A673 (cell line): Measurements from ENCODE around the gene TNFSF8. TPM values are rescaled to one million over a fixed set of nuclear protein-coding genes. Genes with fewer than 3 reads are reported as not detected.

Experiments used
- BruUV-seq: library from RNA; stranded (reverse); fragments of 400-500 nt; replicated peaks from 2 replicates; lab custom pipeline; 2021; lab: Mats Ljungman, UMichigan
- CTCF ChIA-PET: fragments of 300-600 bp; sonication (Branson Sonifier 250); formaldehyde crosslinking; loops from one replicate; lab custom pipeline; 2022; ENCODE audit warnings: antibody characterized with exemption; lab: Charles Lee
- POLR2A ChIA-PET: fragments of 300-600 bp; sonication (Branson Sonifier 250); formaldehyde crosslinking; loops from one replicate; lab custom pipeline; 2022; ENCODE audit warnings: antibody characterized with exemption; ENCODE audit not compliant: low non-redundant PET; lab: Charles Lee
- DNase-seq: peaks from one replicate; pipeline ENCODE4 v3.0.0-alpha.2; 2015; ENCODE audit warnings: low spot score
- H3K27ac ChIP-seq: fragments of 200-600 bp; sonication (generic); 2 replicates; pipeline ENCODE4 v1.5.1; 2016; ENCODE audit warnings: mixed run types, low read depth, mild to moderate bottlenecking, mixed read lengths, antibody characterized with exemption, low read length; ENCODE audit not compliant: poor library complexity, severe bottlenecking
- H3K27me3 ChIP-seq: fragments of 200-600 bp; sonication (generic); replicated peaks from 2 replicates; pipeline ENCODE4 v1.6.1; 2017; ENCODE audit warnings: mixed run types, low read depth, mild to moderate bottlenecking, mixed read lengths, antibody characterized with exemption, low read length; ENCODE audit not compliant: insufficient read depth, poor library complexity
- H3K36me3 ChIP-seq: fragments of 200-600 bp; sonication (generic); 2 replicates; pipeline ENCODE4 v1.6.1; 2016; ENCODE audit warnings: mixed run types, mild to moderate bottlenecking, mixed read lengths, antibody characterized with exemption, low read length; ENCODE audit not compliant: insufficient read depth, poor library complexity, severe bottlenecking
- H3K4me1 ChIP-seq: fragments of 200-600 bp; sonication (generic); 2 replicates; pipeline ENCODE4 v1.6.1; 2017; ENCODE audit warnings: mixed run types, mild to moderate bottlenecking, mixed read lengths, antibody characterized with exemption, low read length; ENCODE audit not compliant: insufficient read depth, poor library complexity, severe bottlenecking
- H3K4me3 ChIP-seq: fragments of 200-600 bp; sonication (generic); 2 replicates; pipeline ENCODE4 v1.5.1; 2016; ENCODE audit warnings: low read depth, mixed run types, mild to moderate bottlenecking, mixed read lengths, low read length; ENCODE audit not compliant: poor library complexity, severe bottlenecking
- H3K9me3 ChIP-seq: fragments of 200-600 bp; sonication (generic); 2 replicates; pipeline ENCODE4 v1.6.1; 2016; ENCODE audit warnings: mixed run types, low read depth, mild to moderate bottlenecking, mixed read lengths, antibody characterized with exemption, low read length; ENCODE audit not compliant: poor library complexity, severe bottlenecking
- CTCF ChIP-seq: fragments of 300-800, 200-600 bp; sonication (generic); conservative IDR thresholded peaks from 2 replicates; pipeline ENCODE4 v1.5.1; 2017; ENCODE audit warnings: low read depth, mild to moderate bottlenecking, antibody characterized with exemption, low read length, moderate library complexity, mixed read lengths
- EZH2 ChIP-seq: fragments of 200-600 bp; sonication (generic); IDR thresholded peaks from 2 replicates; pipeline ENCODE4 v1.6.1; 2017; ENCODE audit warnings: borderline replicate concordance, low read depth, mild to moderate bottlenecking, mixed read lengths, antibody characterized with exemption, low read length; ENCODE audit not compliant: poor library complexity, severe bottlenecking
- intact Hi-C: fragments of 100-400 bp; cut with micrococcal nuclease; formaldehyde crosslinking; loops from one replicate; pipeline ENCODE4 v1.10.0; 2022; ENCODE audit not compliant: unreplicated experiment
- total RNA-seq: library from RNA; stranded (reverse); gene quantifications from 2 replicates; pipeline ENCODE4 v1.2.3, GENCODE V29; 2021

Gene TNFSF8
- total RNA-seq, 1 experiment from 2014 or later = not detected

GRCh38 chr9:114908805-114909448, 21.5 kb downstream of the TNFSF8 start:
- DNase-seq = no peak
- Histone ChIP-seq H3K36me3 (no peaks in the 10 kb centered on the region), H3K4me1 (peaks cover 11% of the 10 kb centered on the region), H3K4me3 (no peak overlapping the region), H3K27ac (no peak overlapping the region), H3K9me3 (no peaks in the 10 kb centered on the region), H3K27me3 (no peaks in the 10 kb centered on the region)
- intact Hi-C loops = loop anchor here (5.0 to 10.0 kb wide), 3 partner anchors 247 to 1753 kb away; no protein-coding TSS in a partner anchor
- ChIA-PET POLR2A (no interaction called here), CTCF (interaction anchor here (0.6 kb wide), 1 partner anchor 569 kb away, joined by 6 read pairs; no protein-coding TSS in a partner anchor)
- BruUV-seq = no TSS peak
- no peak for TF ChIP-seq CTCF
- no peak for TF ChIP-seq EZH2

- Histone ChIP-seq H3K36me3 (no peaks in the 10 kb centered on the region), H3K4me3 (no peak overlapping the region), H3K9me3 (no peaks in the 10 kb centered on the region), H3K4me1 (peaks cover 11% of the 10 kb centered on the region), H3K27me3 (no peaks in the 10 kb centered on the region), H3K27ac (no peak overlapping the region)
- intact Hi-C loops = loop anchor here (5.0 to 10.0 kb wide), 3 partner anchors 246 to 1754 kb away; no protein-coding TSS in a partner anchor
- TF ChIP-seq EZH2 (no peak), CTCF (no peak)
- BruUV-seq = no TSS peak
- ChIA-PET POLR2A (no interaction called here), CTCF (no interaction called here)
- no peak for DNase-seq
Observed at GRCh38 chr9:114908104-114908622, 22.2 kb downstream of the TNFSF8 start.

DNA sequence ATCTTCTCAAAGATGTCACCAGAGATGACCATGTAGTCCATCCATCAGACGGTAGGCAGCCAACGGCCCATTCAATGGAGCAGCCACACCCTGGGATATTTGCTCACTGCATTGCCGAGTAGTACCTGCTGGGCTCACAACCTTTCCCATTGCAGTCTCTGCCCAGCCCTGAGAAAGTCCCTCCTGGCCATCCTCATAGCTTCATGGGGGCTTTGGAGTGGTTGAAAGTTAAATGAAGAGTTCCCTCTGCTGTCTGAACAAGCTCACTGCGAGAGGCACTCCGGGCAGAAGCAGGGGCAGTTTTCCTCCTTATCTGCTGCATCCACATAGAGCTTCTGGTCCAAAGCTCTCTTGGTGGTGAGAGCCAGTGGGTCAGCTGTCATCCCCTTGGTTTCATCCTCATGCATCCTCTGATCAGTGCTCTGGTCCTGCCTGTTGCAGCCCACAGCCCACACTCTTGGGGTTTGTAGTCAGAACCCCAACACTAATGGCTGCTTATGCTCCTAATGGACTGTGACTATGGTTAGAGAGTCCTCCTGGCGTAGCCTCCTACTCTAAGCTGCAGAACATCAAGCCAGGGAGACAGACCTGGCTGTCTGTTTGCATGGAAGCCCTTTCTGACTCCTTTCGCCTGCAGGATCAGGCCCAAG, 23.3 kb downstream of the TNFSF8 start:
- Histone ChIP-seq H3K27ac (no peak overlapping the region), H3K4me3 (no peak overlapping the region), H3K9me3 (no peaks in the 10 kb centered on the region), H3K4me1 (peaks cover 11% of the 10 kb centered on the region), H3K36me3 (no peaks in the 10 kb centered on the region), H3K27me3 (no peaks in the 10 kb centered on the region)
- intact Hi-C loops = loop anchor here (1.0 to 10.0 kb wide), 6 partner anchors 168 to 1755 kb away; no protein-coding TSS in a partner anchor
- ChIA-PET CTCF (interaction anchor here (0.6 to 1.5 kb wide), 8 partner anchors 9 to 502 kb away, joined by 3 to 13 read pairs (median 4); no protein-coding TSS in a partner anchor), POLR2A (interaction anchor here (0.5 to 0.6 kb wide), 2 partner anchors 62 to 172 kb away, joined by 3 to 4 read pairs; no protein-coding TSS in a partner anchor)
- TF ChIP-seq EZH2 (no peak), CTCF (peak; percentile 79)
- DNase-seq = peak; percentile 63
- BruUV-seq = no TSS peak
